ENCODE results near the gene KSR1.
"Not testable (repeated sequence)": the region's sequence is repeated elsewhere in the genome, so short reads cannot be mapped to it uniquely, and the experiment has no call there.

- TF ChIP-seq BHLHE40 (IDR thresholded peaks at IDR 0.05; ENCODE audit: borderline replicate concordance); L3MBTL2 (conservative IDR thresholded peaks at IDR 0.05); SP1 (IDR thresholded peaks at IDR 0.05); FOXA1 (IDR thresholded peaks at IDR 0.05); NFRKB (IDR thresholded peaks at IDR 0.05); CTBP1 (IDR thresholded peaks at IDR 0.05; ENCODE audit: borderline replicate concordance); SUZ12 (IDR thresholded peaks at IDR 0.05); PKNOX1 (IDR thresholded peaks at IDR 0.05); FOXM1 (IDR thresholded peaks at IDR 0.05; ENCODE audit: borderline replicate concordance): not testable (repeated sequence)
These were observed 176.5 kb downstream of the KSR1 start for GRCh38 chr17:27632766-27633165.
